Adrenal gland (tissue), 12 donors: ENCODE data around the gene EIF4A3. TPM values are rescaled to one million over a fixed set of nuclear protein-coding genes. Genes with fewer than 3 reads are reported as not detected.

Source experiments
- DNase-seq, 7 donors: peaks; one replicate each; pipeline ENCODE4 v3.0.0-alpha.2; 2019 to 2020
- H3K27ac ChIP-seq, 5 donors: fragments of 200-600 bp; sonication (generic) in 4 of 5; 1 replicate in 3 of 5; 2 replicates in 2 of 5; pipeline versions ENCODE4 v1.5.1 to v1.8.0; 2016 to 2020; ENCODE audit warnings: mild to moderate bottlenecking in 1 of 5
- H3K27me3 ChIP-seq: fragments of 200-600 bp; 2 replicates; pipeline ENCODE4 v1.8.0; 2021
- H3K36me3 ChIP-seq, 2 donors: fragments of 200-600 bp; replicated peaks in 1 of 2; 1 replicate in 1 of 2; 2 replicates in 1 of 2; pipeline versions ENCODE4 v1.5.1 to v1.8.0; 2018 to 2022
- H3K4me1 ChIP-seq, 2 donors: fragments of 200-600 bp; replicated peaks in 1 of 2; 1 replicate in 1 of 2; 2 replicates in 1 of 2; pipeline versions ENCODE4 v1.5.1 to v1.8.0; 2018 to 2021
- H3K4me3 ChIP-seq, 4 donors: fragments of 200-600 bp; sonication (generic) in 3 of 4; one replicate each; pipeline ENCODE4 v1.5.1; 2016 to 2018
- H3K9me3 ChIP-seq, 3 donors: fragments of 200-600 bp; sonication (generic) in 1 of 3; replicated peaks in 1 of 3; 1 replicate in 2 of 3; 2 replicates in 1 of 3; pipeline versions ENCODE4 v1.5.1 to v1.8.0; 2016 to 2021
- CTCF ChIP-seq, 6 experiments: fragments of 450-650 bp in 4 of 6; fragments of 200-600 bp in 2 of 6; sonication (generic) in 1 of 6; IDR thresholded peaks; 1 replicate in 5 of 6; 2 replicates in 1 of 6; pipeline versions ENCODE4 v1.5.1 to v1.8.0; 2016 to 2021; ENCODE audit warnings: antibody characterized with exemption in 6 of 6, mild to moderate bottlenecking in 2 of 6, moderate library complexity in 1 of 6
- POLR2A ChIP-seq, 2 donors: fragments of 450-650 bp; IDR thresholded peaks; one replicate each; pipeline ENCODE4 v1.6.1; 2017; ENCODE audit warnings: antibody characterized with exemption in 2 of 2, mild to moderate bottlenecking in 2 of 2, moderate library complexity in 1 of 2
- WGBS, 4 donors: extraction: QIAGEN DNeasy Blood & Tissue Kit in 2 of 4; methylation state at CpG; one replicate each; pipeline versions ENCODE4 v1.1.5 to v1.1.7; 2013 to 2017; 5-methylcytosine and 5-hydroxymethylcytosine counted together
- intact Hi-C, 2 donors: fragments of 100-400 bp; cut with DNase I; formaldehyde crosslinking; loops; one replicate each; pipeline versions ENCODE4 v1.14.1 to v1.15.0; 2022 to 2023
- polyA plus RNA-seq, 3 donors: library from polyadenylated mRNA; stranded (reverse); fragments of 200-250 nt in 2 of 3; fragments of 350-450 nt in 1 of 3; fragmentation: Illumina TruSeq in 1 of 3; extraction: RNeasy Lipid Tissue Mini Kit (QIAGEN cat#74804) in 1 of 3; gene quantifications; one replicate each; pipeline ENCODE4 v1.2.3, GENCODE V29; 2013 to 2014
- total RNA-seq, 9 donors: library from RNA; depleted of rRNA in 4 of 9; stranded (reverse); fragments of >200 nt in 4 of 9; fragments of 120-200 nt in 1 of 9; fragmentation: NEBNext Ultra II Directional in 1 of 9; extraction: Animal tissue kit (Norgen Biotek cat#: 25700) in 1 of 9; gene quantifications; one replicate each; pipeline versions ENCODE4 v1.1.0 to v1.2.4, GENCODE V29; 2013 to 2023
- donor health status: healthy with polysubstance abuse.
- donor health status: Bipolar disorder and iron deficiency.
- donor health status: DM: yes; HTN: yes; CAD: no.
- donor health status: DM: no; HTN: no; CAD: no.
- donor health status: DM: no; HTN: no; CAD: no.
- donor health status: DM: yes; HTN: yes; CAD: no.

The EIF4A3 gene
- total and polyA plus RNA-seq, 12 donors, result 31.0 to 161 (median 81.0) TPM

- 44 to 52% (median 47%) methylated on average over 8 to 10 of the region's 10 CpGs for WGBS, 4 donors
- Histone ChIP-seq H3K4me3 (peak overlapping the region in 3 of 4 donors; percentile 49 to 91 (median 86)), H3K27me3 (no peaks in the 10 kb centered on the region), H3K4me1 (peaks cover 20 to 33% of the 10 kb centered on the region in 2 donors), H3K27ac (peak overlapping the region in 2 of 5 donors; percentile 95), H3K36me3 (peaks cover 0 to 38% of the 10 kb centered on the region in 2 donors), H3K9me3 (no peaks in the 10 kb centered on the region)
- intact Hi-C loops, result loop anchor here (5.0 to 10.0 kb wide), 2 partner anchors 77 to 239 kb away; partner anchors contain the start of genes SGSH (in 1 of the 2) and SLC26A11 (in 1 of the 2)
- DNase-seq, result no peak
- TF ChIP-seq POLR2A (IDR thresholded peaks at IDR 0.05), result no peak
- no peak for TF ChIP-seq CTCF (IDR thresholded peaks at IDR 0.05)
These were observed 1.6 kb downstream of the EIF4A3 start for GRCh38 chr17:80145076-80146075.

- WGBS, 4 donors, result 86 to 93% (median 91%) methylated on average over 6 of the region's 6 CpGs
- Histone ChIP-seq H3K36me3 (peaks cover 0 to 62% of the 10 kb centered on the region in 2 donors), H3K9me3 (no peaks in the 10 kb centered on the region), H3K4me1 (peaks cover 16 to 28% of the 10 kb centered on the region in 2 donors), H3K27me3 (no peaks in the 10 kb centered on the region), H3K4me3 (no peak overlapping the region), H3K27ac (no peak overlapping the region)
- intact Hi-C loops, result loop anchor here in 1 of 2 donors (10.0 kb wide), 1 partner anchor 242 kb away; no protein-coding TSS in a partner anchor
- DNase-seq, result no peak
- TF ChIP-seq POLR2A (IDR thresholded peaks at IDR 0.05) (no peak), CTCF (IDR thresholded peaks at IDR 0.05) (no peak)
These were observed 4.0 kb downstream of the EIF4A3 start for GRCh38 chr17:80142929-80143328.

- Histone ChIP-seq H3K27ac (no peak overlapping the region), H3K27me3 (no peaks in the 10 kb centered on the region), H3K36me3 (peaks cover 0 to 75% of the 10 kb centered on the region in 2 donors), H3K9me3 (no peaks in the 10 kb centered on the region), H3K4me3 (no peak overlapping the region), H3K4me1 (peaks cover 14 to 26% of the 10 kb centered on the region in 2 donors)
- 87 to 93% (median 90%) methylated on average over 6 to 7 of the region's 7 CpGs for WGBS, 4 donors
- DNase-seq, result no peak
- TF ChIP-seq POLR2A (IDR thresholded peaks at IDR 0.05) (no peak), CTCF (IDR thresholded peaks at IDR 0.05) (no peak)
- intact Hi-C loops, result loop anchor here in 1 of 2 donors (10.0 kb wide), 1 partner anchor 243 kb away; no protein-coding TSS in a partner anchor
These were observed 5.3 kb downstream of the EIF4A3 start for GRCh38 chr17:80141463-80142165.
